GM21423 (cell line): ENCODE data around the gene LRRC66.

Experiments
- ATAC-seq: cut with Tn5 transposase; IDR thresholded peaks from one replicate; pipeline ENCODE4 v1.9.1; 2021; ENCODE audit warnings: mild to moderate bottlenecking, moderate library complexity; ENCODE audit not compliant: unreplicated experiment

LRRC66 gene

GRCh38 chr4:52019936-52020657 lies at the start of gene LRRC66:
Gene LRRC66 (minus strand): TSS chr4:52020363. CDS start chr4:52017613, 2,750 bp downstream.
- no peak for ATAC-seq

GRCh38 chr4:52069571-52069970 lies 49.4 kb upstream of the LRRC66 start:
- no peak for ATAC-seq

- ATAC-seq, result no peak
Measured at GRCh38 chr4:52059372-52059771, 39.2 kb upstream of the LRRC66 start.

GRCh38 chr4:52058275-52058674 lies 38.1 kb upstream of the LRRC66 start:
- ATAC-seq, result no peak

- no peak for ATAC-seq
Measured at GRCh38 chr4:52057196-52057595, 37.0 kb upstream of the LRRC66 start.

GRCh38 chr4:52054254-52054653 lies 34.1 kb upstream of the LRRC66 start:
- ATAC-seq, result no peak

GRCh38 chr4:52052475-52052780 lies 32.3 kb upstream of the LRRC66 start:
- ATAC-seq, result peak; percentile 41

- ATAC-seq, result peak; percentile 59
Measured at GRCh38 chr4:52051615-52052474, 31.7 kb upstream of the LRRC66 start.

- ATAC-seq, result peak; percentile 46
Measured at GRCh38 chr4:52051213-52051614, 31.1 kb upstream of the LRRC66 start, which contains the start of gene SPATA18. Gene SPATA18 (plus strand): TSS chr4:52051304. CDS start chr4:52051705, 401 bp downstream.

- ATAC-seq, result no peak
Measured at GRCh38 chr4:52049266-52049665, 29.1 kb upstream of the LRRC66 start.

- ATAC-seq, result no peak
Measured at GRCh38 chr4:52045028-52045427, 24.9 kb upstream of the LRRC66 start.

GRCh38 chr4:52038103-52038912 lies 18.1 kb upstream of the LRRC66 start, which contains the start of gene SGCB:
Gene SGCB (minus strand): TSS chr4:52038299. CDS start chr4:52038259, 40 bp downstream.
- ATAC-seq, result peak; percentile 95

GRCh38 chr4:52037689-52038102 lies 17.5 kb upstream of the LRRC66 start:
- peak; percentile 49 for ATAC-seq

- no peak for ATAC-seq
Measured at GRCh38 chr4:52036886-52037530, 16.8 kb upstream of the LRRC66 start.

- ATAC-seq, result no peak
Measured at GRCh38 chr4:52035190-52035589, 15.0 kb upstream of the LRRC66 start.

GRCh38 chr4:52032005-52032404 lies 11.8 kb upstream of the LRRC66 start:
- ATAC-seq, result no peak

- ATAC-seq, result no peak
Measured at GRCh38 chr4:52028970-52029369, 8.8 kb upstream of the LRRC66 start.

GRCh38 chr4:52017814-52018213 lies 2.3 kb downstream of the LRRC66 start:
- ATAC-seq, result no peak

GRCh38 chr4:52016981-52017380 lies 3.2 kb downstream of the LRRC66 start:
- ATAC-seq, result no peak

- no peak for ATAC-seq
Measured at GRCh38 chr4:52015366-52015765, 4.8 kb downstream of the LRRC66 start.

GRCh38 chr4:52014903-52015302 lies 5.3 kb downstream of the LRRC66 start:
- no peak for ATAC-seq
